ENCODE measurements around the gene IGSF22. TPM values are rescaled to one million over a fixed set of nuclear protein-coding genes. Genes with fewer than 3 reads are reported as not detected.

The IGSF22 gene
- 1.8 and 1.9 TPM in 2 replicates for polyA plus RNA-seq

DNA sequence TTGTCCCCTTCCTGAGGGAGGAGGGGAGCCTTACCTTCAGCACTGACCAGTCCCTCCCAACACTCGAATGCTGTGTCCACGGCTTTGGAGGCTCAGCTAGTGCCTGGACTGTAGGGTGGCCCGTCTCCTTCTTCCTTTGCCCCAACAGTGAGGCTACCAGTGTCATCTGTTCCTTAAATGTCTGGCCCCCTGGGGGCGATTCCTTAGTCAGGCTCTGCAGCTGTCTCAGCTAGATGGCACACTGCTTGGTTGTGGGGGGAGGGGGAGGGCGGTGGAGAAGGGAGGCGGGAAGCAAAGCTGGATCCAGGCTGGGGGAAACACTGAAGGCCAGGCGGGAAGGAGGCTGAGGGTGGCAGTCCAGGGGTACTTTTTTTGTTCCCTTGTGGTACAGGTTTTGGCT is at the start of gene IGSF22:
TSS of gene IGSF22 (minus strand) at position 149 of the 400 bp plus-strand sequence. CDS start 1,952 bp downstream, outside the sequence.

DNA sequence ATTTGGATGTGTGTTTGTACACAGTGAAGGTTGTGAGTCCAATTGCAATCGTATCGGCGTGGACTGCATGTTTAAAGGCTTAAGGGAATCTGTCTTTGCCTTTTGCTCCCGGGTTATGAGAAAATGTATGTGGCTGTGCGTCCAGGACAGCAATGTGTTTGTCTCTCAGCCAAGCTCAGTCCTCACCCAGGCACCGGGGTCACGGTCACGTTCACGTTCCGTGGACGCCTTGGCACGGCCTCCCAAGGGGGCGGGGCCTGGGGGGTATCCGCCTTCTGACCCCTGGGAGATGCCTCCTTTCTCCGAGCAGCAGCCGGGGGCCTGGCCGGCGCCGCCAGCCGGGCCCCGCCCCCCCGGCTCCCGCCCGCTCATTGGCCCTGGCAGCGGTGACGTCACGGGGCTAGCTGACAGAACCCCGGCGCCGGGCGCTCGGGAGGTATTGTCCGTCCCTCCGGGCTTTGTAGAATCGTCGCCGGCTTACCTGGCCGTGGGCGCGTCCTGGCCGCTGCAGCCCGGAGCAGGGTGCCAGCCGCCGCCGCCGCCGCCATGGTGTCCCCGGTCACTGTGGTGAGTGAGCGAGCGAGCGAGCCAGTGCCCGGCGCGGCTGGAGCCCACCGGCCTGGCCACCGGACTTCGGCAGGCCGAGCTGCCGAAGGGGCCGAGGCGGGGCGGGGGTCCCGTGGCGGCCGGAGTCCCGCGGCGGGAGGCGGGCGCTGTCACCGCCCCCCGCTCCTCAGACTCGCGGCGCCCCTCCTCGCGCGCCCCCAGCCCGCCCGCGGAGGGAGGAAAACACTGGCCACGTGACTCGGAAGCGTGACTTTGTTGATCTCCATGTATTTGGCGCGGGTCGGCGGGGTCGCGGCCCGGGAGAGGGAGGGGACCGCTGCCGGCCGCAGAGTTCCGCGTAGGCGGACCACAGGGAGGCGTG is 27.4 kb downstream of the IGSF22 start, which contains the start of gene TMEM86A:
TSS of gene TMEM86A (plus strand) at position 439 of the 928 bp plus-strand sequence. CDS start at position 547, 108 bp downstream.

Other genes with a start within 250 kb of the IGSF22 start
- gene TSG101, start 199.2 kb downstream of the IGSF22 start, polyA plus RNA-seq, result 56.9 and 72.8 TPM in 2 replicates
- gene UEVLD, start 137.5 kb downstream of the IGSF22 start, polyA plus RNA-seq, result 12.4 and 13.0 TPM in 2 replicates
- 2.6 and 3.8 TPM in 2 replicates for gene MISFA, start 126.4 kb downstream of the IGSF22 start, polyA plus RNA-seq
- gene SPTY2D1, start 91.8 kb downstream of the IGSF22 start, polyA plus RNA-seq, result 5.7 and 10.0 TPM in 2 replicates
- gene TMEM86A, start 27.4 kb downstream of the IGSF22 start, polyA plus RNA-seq, result 0.09 and 0.11 TPM in 2 replicates
- 3.3 and 6.5 TPM in 2 replicates for gene PTPN5, start 65.6 kb upstream of the IGSF22 start, polyA plus RNA-seq
- not detected in 2 replicates for gene MRGPRX1, start 213.2 kb upstream of the IGSF22 start, polyA plus RNA-seq